SIG-M5 treated with dmso at 0.1 percent for 504 hours (cell line): ENCODE results near the gene CFAP97D2.
"Not testable (repeated sequence)": the region's sequence is repeated elsewhere in the genome, so short reads cannot be mapped to it uniquely, and the experiment has no call there.

Experiments
- DNase-seq: peaks from one replicate; lab custom pipeline; 2025; ENCODE audit not compliant: unreplicated experiment; lab: John Stamatoyannopoulos, UW

The CFAP97D2 gene

GRCh38 chr13:114231886-114232285 is 52.8 kb downstream of the CFAP97D2 start:
- DNase-seq: no peak

- DNase-seq: no peak
These were observed 55.2 kb downstream of the CFAP97D2 start for GRCh38 chr13:114234266-114234644.

DNA sequence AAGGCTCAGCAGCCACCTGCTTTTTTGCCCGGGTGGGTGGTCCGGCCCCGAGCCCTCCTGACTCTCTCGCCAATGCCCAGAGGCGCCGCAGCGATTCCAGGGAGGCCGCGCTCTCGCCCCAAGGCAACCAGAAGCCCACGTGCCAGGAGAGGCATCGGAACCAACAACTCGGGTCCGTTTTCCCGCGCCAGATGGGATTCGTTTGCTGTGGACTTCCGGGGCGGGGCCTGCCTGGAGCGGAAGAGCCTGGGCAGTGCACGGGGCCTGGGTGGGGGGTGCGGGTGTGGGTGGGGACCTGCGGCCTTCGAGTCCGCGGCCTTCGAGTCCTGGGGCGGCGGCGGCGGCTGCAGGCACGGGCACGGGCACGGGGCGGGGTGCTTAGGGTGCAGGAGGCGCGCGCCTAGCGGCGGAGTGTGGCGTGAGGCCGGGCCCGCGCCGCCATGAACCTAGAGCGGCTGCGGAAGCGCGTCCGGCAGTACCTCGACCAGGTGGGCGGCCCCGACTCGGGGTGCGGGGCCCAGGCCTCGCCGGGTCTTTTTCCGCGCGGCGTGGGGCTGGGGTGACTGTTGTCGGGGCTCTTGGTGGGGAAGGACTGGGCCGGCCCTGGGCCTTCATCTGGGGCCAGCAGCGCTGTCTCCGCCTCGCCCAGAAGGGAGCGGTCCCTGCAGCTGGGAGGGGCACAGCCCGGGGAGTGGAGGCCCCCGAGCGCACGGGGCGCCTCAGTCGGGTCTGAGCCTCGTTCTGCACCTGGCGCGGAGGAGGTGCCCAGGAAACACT is 55.8 kb downstream of the CFAP97D2 start, which contains the start of gene CDC16:
CDC16 (plus strand) TSS at position 253 of the 777 bp plus-strand sequence; CDS start at position 441, 188 bp downstream.
- peak; percentile 94 for DNase-seq

GRCh38 chr13:114235697-114236096 is 56.6 kb downstream of the CFAP97D2 start:
- DNase-seq: no peak

DNA sequence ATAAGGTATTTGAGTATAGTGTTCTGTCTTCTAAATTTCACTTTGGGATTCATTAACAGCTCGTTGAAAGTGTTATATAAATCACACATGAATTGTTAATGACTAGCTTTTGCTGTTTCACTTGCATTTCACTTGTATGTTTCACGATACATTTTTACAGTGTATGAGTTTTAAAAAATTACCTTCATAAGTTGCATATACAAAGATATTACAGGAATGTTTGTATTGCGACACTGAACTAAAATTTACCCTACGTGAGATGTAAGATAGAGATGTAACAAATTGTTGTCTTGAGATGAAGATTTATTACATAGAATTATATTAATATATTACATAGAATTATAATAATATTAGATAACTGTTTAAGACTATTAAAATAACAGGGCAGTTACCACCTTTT is 57.2 kb downstream of the CFAP97D2 start:
- no peak for DNase-seq

- DNase-seq: no peak
These were observed 58.5 kb downstream of the CFAP97D2 start for GRCh38 chr13:114237415-114238112.

- DNase-seq: no peak
These were observed 62.9 kb downstream of the CFAP97D2 start for GRCh38 chr13:114241918-114242317.

- no peak for DNase-seq
These were observed 64.9 kb downstream of the CFAP97D2 start for GRCh38 chr13:114243971-114244370.

DNA sequence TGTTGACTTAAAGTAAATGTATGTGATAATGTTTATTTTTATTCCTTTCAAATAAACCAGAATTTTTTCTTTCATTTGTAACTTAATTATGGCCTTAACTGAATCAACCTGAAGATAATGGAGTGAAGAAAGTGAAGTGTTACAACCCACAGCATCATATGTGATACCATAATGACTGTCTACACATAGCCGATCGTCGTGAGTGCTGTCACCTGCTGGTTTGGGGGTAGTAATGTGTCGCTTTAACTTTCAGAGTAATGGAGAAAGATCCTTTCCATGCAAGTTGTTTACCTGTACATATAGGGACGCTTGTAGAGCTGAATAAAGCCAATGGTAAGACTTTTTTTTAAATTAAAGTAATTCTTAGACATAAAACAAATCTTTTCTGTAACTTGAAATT is 65.6 kb downstream of the CFAP97D2 start:
- no peak for DNase-seq

GRCh38 chr13:114248011-114248410 is 69.0 kb downstream of the CFAP97D2 start:
- DNase-seq: no peak

GRCh38 chr13:114249077-114249476 is 70.0 kb downstream of the CFAP97D2 start:
- no peak for DNase-seq

- not testable (repeated sequence) for DNase-seq
These were observed 72.8 kb downstream of the CFAP97D2 start for GRCh38 chr13:114251639-114252440.

- no peak for DNase-seq
These were observed 77.5 kb downstream of the CFAP97D2 start for GRCh38 chr13:114256547-114256946.

DNA sequence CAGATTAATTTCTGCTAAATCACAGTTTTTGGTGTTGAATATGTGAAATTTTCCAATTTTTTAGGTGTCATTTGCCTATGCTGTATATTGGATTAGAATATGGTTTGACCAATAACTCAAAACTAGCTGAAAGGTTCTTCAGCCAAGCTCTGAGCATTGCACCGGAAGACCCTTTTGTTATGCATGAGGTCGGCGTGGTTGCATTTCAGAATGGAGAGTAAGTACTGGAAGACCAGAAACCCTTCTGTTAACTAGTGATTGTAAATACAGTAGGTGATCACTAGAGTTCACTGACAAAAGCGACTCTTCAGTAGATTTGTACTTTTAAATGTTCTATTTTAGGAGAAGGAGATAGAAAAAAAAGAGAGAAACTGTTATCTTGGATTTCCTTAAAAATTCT is 78.0 kb downstream of the CFAP97D2 start:
- DNase-seq: no peak

GRCh38 chr13:114258589-114258988 is 79.5 kb downstream of the CFAP97D2 start:
- no peak for DNase-seq

GRCh38 chr13:114259374-114259773 is 80.3 kb downstream of the CFAP97D2 start:
- no peak for DNase-seq

GRCh38 chr13:114259974-114260373 is 80.9 kb downstream of the CFAP97D2 start:
- DNase-seq: no peak

GRCh38 chr13:114260814-114261213 is 81.8 kb downstream of the CFAP97D2 start:
- no peak for DNase-seq

GRCh38 chr13:114261328-114261965 is 82.4 kb downstream of the CFAP97D2 start:
- DNase-seq: no peak

DNA sequence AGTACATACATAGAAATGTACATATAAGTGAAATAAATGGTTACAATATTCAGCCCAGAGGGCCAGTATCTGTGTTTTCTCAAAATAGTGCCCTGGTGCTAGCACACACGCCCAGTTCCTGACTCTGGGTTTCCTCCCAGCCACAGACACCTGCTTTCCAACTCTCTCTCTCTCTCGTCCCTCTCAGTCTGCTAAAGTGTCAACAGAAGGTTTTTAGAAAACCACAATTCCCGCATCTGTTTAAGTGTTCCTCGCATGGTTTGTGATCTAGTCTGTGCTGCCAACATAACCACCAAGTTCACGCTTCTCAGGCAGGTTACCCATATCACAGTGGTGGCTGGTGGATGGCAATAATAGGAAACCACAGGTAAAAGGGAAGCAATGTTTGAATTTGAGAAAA is 84.5 kb downstream of the CFAP97D2 start:
- DNase-seq: no peak

- not testable (repeated sequence) for DNase-seq
These were observed 85.3 kb downstream of the CFAP97D2 start for GRCh38 chr13:114264313-114264712.
